ENCODE results near the gene MRPS24. TPM values are rescaled to one million over a fixed set of nuclear protein-coding genes. Genes with fewer than 3 reads are reported as not detected.

MRPS24 gene
- polyA plus RNA-seq, 1 donor (not counting 4 experiments of a cell fraction or from before 2014, with no cell fraction given) = 104 TPM

DNA sequence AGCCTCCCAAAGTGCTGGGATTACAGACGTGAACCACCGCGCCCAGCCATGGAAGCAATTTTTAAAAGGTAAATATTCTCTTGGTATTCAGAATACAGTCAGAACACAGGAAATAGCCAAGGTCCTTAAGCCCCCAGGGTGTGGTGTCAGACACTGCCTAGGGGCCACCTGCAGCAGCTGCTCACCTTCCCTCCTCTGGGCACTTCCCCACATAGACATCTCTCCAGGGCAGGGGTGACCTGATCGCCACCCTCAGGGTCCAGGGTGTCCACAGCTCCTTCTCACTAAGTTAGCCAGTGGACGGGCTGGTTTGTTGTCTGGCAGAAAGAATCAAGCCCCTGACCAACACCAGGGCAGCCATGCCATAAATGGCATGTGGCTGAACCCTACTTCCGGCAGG, 21.2 kb upstream of the MRPS24 start:
- H3K4me1 ChIP-seq (ENCODE audit: control insufficient read depth, extremely low read depth, insufficient read depth, low read length) = peaks cover 6% of the 10 kb centered on the region
- no peak overlapping the region for H3K27ac ChIP-seq (ENCODE audit: control insufficient read depth, insufficient read depth, low read length)
- FAIRE-seq (no peak), DNase-seq (ENCODE audit: low read depth, low spot score) (no peak)
- dilution Hi-C loops (cut with MboI; ENCODE audit: extremely low pct_ligation_motif_present, low sequenced_read_pairs) = no loop called here
- H3K9ac ChIP-seq (ENCODE audit: control insufficient read depth, extremely low read depth, insufficient read depth, low read length) = no peak overlapping the region
- no peak overlapping the region for H3K4me2 ChIP-seq (ENCODE audit: control insufficient read depth, extremely low read depth, insufficient read depth, low read depth, low read length)
- no peaks in the 10 kb centered on the region for H3K9me1 ChIP-seq (ENCODE audit: control insufficient read depth, extremely low read depth, insufficient read depth, low read length)
- H3K79me2 ChIP-seq (ENCODE audit: control insufficient read depth, insufficient read depth, low read length) = peaks cover 73% of the 10 kb centered on the region
- H3K9me3 ChIP-seq (ENCODE audit: control insufficient read depth, low read depth, low read length) = no peaks in the 10 kb centered on the region
- H3K27me3 ChIP-seq (ENCODE audit: control insufficient read depth, extremely low read depth, insufficient read depth, low read length) = no peaks in the 10 kb centered on the region
- no peak overlapping the region for H3K4me3 ChIP-seq (ENCODE audit: control insufficient read depth in 2 of 3, extremely low read depth in 1 of 3, insufficient read depth in 2 of 3, low read depth in 1 of 3, low read length in 3 of 3)
- H2AFZ ChIP-seq (ENCODE audit: control insufficient read depth, low read length) = no peak overlapping the region
- H3K36me3 ChIP-seq (ENCODE audit: control insufficient read depth in 2 of 2, extremely low read depth in 1 of 2, insufficient read depth in 2 of 2, low read length in 2 of 2) = peaks cover 4 to 8% of the 10 kb centered on the region in 2 experiments
- no peak for TF ChIP-seq EZH2 (IDR thresholded peaks at IDR 0.05; ENCODE audit: low read length)
- TF ChIP-seq, protein P1, sequence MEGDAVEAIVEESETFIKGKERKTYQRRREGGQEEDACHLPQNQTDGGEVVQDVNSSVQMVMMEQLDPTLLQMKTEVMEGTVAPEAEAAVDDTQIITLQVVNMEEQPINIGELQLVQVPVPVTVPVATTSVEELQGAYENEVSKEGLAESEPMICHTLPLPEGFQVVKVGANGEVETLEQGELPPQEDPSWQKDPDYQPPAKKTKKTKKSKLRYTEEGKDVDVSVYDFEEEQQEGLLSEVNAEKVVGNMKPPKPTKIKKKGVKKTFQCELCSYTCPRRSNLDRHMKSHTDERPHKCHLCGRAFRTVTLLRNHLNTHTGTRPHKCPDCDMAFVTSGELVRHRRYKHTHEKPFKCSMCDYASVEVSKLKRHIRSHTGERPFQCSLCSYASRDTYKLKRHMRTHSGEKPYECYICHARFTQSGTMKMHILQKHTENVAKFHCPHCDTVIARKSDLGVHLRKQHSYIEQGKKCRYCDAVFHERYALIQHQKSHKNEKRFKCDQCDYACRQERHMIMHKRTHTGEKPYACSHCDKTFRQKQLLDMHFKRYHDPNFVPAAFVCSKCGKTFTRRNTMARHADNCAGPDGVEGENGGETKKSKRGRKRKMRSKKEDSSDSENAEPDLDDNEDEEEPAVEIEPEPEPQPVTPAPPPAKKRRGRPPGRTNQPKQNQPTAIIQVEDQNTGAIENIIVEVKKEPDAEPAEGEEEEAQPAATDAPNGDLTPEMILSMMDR (optimal IDR thresholded peaks at IDR 0.05 in 1 of 3, IDR thresholded peaks at IDR 0.05 in 1 of 3, conservative IDR thresholded peaks at IDR 0.05 in 1 of 3; ENCODE audit: extremely low read depth in 1 of 3, insufficient read depth in 2 of 3, low read length in 3 of 3) = no peak
- H4K20me1 ChIP-seq (ENCODE audit: control insufficient read depth, extremely low read depth, insufficient read depth, low read length) = peaks cover 3% of the 10 kb centered on the region

DNA sequence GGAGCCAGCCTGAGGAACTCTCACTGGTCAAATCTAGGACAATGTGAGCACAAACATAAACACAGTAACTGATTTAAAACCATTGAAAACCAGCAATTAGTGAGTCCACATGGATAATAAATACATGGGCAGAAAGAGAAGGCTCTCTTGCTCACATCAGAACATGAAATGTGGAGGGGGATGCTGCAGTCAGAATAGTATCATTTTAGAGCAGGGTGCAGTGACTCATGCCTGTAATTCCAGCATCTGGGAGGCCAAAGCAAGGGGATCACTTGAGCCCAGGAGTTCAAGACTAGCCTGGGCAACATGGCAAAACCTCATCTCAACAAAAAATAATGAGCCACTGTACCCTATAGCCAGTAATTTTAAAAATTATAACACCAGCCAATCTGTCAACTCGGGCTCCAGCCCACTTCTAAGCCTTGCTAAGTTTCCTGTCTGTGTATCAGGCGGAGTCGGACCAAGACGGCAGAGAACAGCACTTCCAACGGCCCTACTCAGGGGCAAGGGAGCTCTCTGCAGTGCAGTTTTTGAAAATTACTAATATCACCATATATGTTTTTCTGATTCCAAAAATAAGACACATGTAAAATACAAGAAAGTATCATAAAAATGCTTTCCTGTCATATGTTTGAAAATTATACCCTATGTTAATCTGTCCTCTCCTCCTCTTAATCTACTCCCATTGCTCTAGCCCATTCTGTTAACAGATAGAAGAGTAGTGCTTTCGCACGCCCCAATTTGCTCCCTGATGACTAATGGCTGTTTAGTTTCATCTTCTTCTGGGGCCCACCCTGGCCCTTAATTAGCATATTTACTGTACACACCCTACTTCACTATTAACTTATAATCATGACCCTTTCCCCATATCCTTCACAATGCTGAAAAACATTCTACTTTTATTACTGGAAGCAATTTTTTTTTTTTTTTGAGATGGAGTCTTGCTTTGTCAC, 20.0 kb upstream of the MRPS24 start:
- dilution Hi-C loops (cut with MboI; ENCODE audit: extremely low pct_ligation_motif_present, low sequenced_read_pairs) = no loop called here
- Histone ChIP-seq H4K20me1 (ENCODE audit: control insufficient read depth, extremely low read depth, insufficient read depth, low read length) (peaks cover 3% of the 10 kb centered on the region), H3K4me3 (ENCODE audit: control insufficient read depth in 2 of 3, extremely low read depth in 1 of 3, insufficient read depth in 2 of 3, low read depth in 1 of 3, low read length in 3 of 3) (no peak overlapping the region), H3K9me3 (ENCODE audit: control insufficient read depth, low read depth, low read length) (no peaks in the 10 kb centered on the region), H3K4me1 (ENCODE audit: control insufficient read depth, extremely low read depth, insufficient read depth, low read length) (peaks cover 6% of the 10 kb centered on the region), H3K9me1 (ENCODE audit: control insufficient read depth, extremely low read depth, insufficient read depth, low read length) (no peaks in the 10 kb centered on the region), H3K9ac (ENCODE audit: control insufficient read depth, extremely low read depth, insufficient read depth, low read length) (no peak overlapping the region), H3K27ac (ENCODE audit: control insufficient read depth, insufficient read depth, low read length) (peak overlapping the region; percentile 14), H3K4me2 (ENCODE audit: control insufficient read depth, extremely low read depth, insufficient read depth, low read depth, low read length) (peak overlapping the region; percentile 5), H3K79me2 (ENCODE audit: control insufficient read depth, insufficient read depth, low read length) (peaks cover 61% of the 10 kb centered on the region), H3K36me3 (ENCODE audit: control insufficient read depth in 2 of 2, extremely low read depth in 1 of 2, insufficient read depth in 2 of 2, low read length in 2 of 2) (peaks cover 11 to 13% of the 10 kb centered on the region in 2 experiments), H3K27me3 (ENCODE audit: control insufficient read depth, extremely low read depth, insufficient read depth, low read length) (no peaks in the 10 kb centered on the region), H2AFZ (ENCODE audit: control insufficient read depth, low read length) (no peak overlapping the region)
- FAIRE-seq (no peak), DNase-seq (ENCODE audit: low read depth, low spot score) (no peak)
- TF ChIP-seq, protein P1 (optimal IDR thresholded peaks at IDR 0.05 in 1 of 3, IDR thresholded peaks at IDR 0.05 in 1 of 3, conservative IDR thresholded peaks at IDR 0.05 in 1 of 3; ENCODE audit: extremely low read depth in 1 of 3, insufficient read depth in 2 of 3, low read length in 3 of 3) = no peak
- no peak for TF ChIP-seq EZH2 (IDR thresholded peaks at IDR 0.05; ENCODE audit: low read length)
